ENCODE data around the gene UGT1A3. TPM values are rescaled to one million over a fixed set of nuclear protein-coding genes. Genes with fewer than 3 reads are reported as not detected.

UGT1A3 gene
- total and polyA plus RNA-seq, 10 of the 15 experiments (the other 5 are each of a cell fraction or from before 2014, with no cell fraction given): not detected

GRCh38 chr2:233810385-233810784 is 81.5 kb downstream of the UGT1A3 start:
- Histone ChIP-seq H3K9ac (ENCODE audit: control insufficient read depth, insufficient read depth, low read length) (no peak overlapping the region), H3K4me2 (ENCODE audit: control insufficient read depth, insufficient read depth) (no peak overlapping the region), H3K36me3 (ENCODE audit: control insufficient read depth in 2 of 2, insufficient read depth in 2 of 2, low read length in 1 of 2) (no peaks in the 10 kb centered on the region), H3K27ac (ENCODE audit: control insufficient read depth, insufficient read depth) (no peak overlapping the region), H2AFZ (ENCODE audit: control insufficient read depth, low read depth, low read length) (no peak overlapping the region), H3K4me1 (ENCODE audit: control insufficient read depth, insufficient read depth, low read length) (no peaks in the 10 kb centered on the region), H4K20me1 (ENCODE audit: control insufficient read depth, insufficient read depth) (no peaks in the 10 kb centered on the region), H3K4me3 (no peak overlapping the region), H3K79me2 (ENCODE audit: control insufficient read depth, insufficient read depth, low read length) (no peaks in the 10 kb centered on the region), H3K27me3 (replicated peaks in 1 of 2; ENCODE audit: control insufficient read depth in 2 of 2, insufficient read depth in 2 of 2, low read length in 1 of 2) (no peaks in the 10 kb centered on the region; a peak in 2 of 4 replicates), H3K9me3 (replicated peaks; ENCODE audit: control insufficient read depth, insufficient read depth, low read length) (no peaks in the 10 kb centered on the region)
- ATAC-seq (no peak), DNase-seq (ENCODE audit: low read depth, low spot score) (no peak), FAIRE-seq (no peak)
- intact Hi-C loops (cut with micrococcal nuclease; ENCODE audit: unreplicated experiment) (no loop called here), in situ Hi-C loops (cut with MboI) (no loop called here)
- BruUV-seq (replicated peaks): no TSS peak
- SMC1A ChIA-PET (ENCODE audit: uncharacterized antibody, unreplicated experiment): no interaction called here
- RAD21 ChIA-PET (ENCODE audit: unreplicated experiment): no interaction called here
- TF ChIP-seq GATAD2B (conservative IDR thresholded peaks at IDR 0.05; ENCODE audit: low read depth): no peak
- WGBS (ENCODE audit: insufficient coverage, insufficient replicate concordance, low lambda C conversion rate, missing lambda C conversion rate): 26% methylated on average over 6 of the region's 6 CpGs
- CTCF ChIA-PET: no interaction called here
- POLR2A ChIA-PET: interaction anchor here (0.6 kb wide), 1 partner anchor 71 kb away, joined by 3 read pairs; no protein-coding TSS in a partner anchor

- H3K79me2 ChIP-seq (ENCODE audit: control insufficient read depth, insufficient read depth, low read length): no peaks in the 10 kb centered on the region
- no peak overlapping the region for H3K27ac ChIP-seq (ENCODE audit: control insufficient read depth, insufficient read depth)
- DNase-seq (ENCODE audit: low read depth, low spot score) (no peak), ATAC-seq (no peak), FAIRE-seq (no peak)
- H4K20me1 ChIP-seq (ENCODE audit: control insufficient read depth, insufficient read depth): no peaks in the 10 kb centered on the region
- no peak overlapping the region for H3K4me2 ChIP-seq (ENCODE audit: control insufficient read depth, insufficient read depth)
- H3K9ac ChIP-seq (ENCODE audit: control insufficient read depth, insufficient read depth, low read length): no peak overlapping the region
- ChIA-PET RAD21 (ENCODE audit: unreplicated experiment) (no interaction called here), POLR2A (interaction anchor here (0.6 kb wide), 1 partner anchor 70 kb away, joined by 3 read pairs; no protein-coding TSS in a partner anchor), SMC1A (ENCODE audit: uncharacterized antibody, unreplicated experiment) (no interaction called here), CTCF (no interaction called here)
- in situ Hi-C loops (cut with MboI): no loop called here
- no peaks in the 10 kb centered on the region for H3K4me1 ChIP-seq (ENCODE audit: control insufficient read depth, insufficient read depth, low read length)
- TF ChIP-seq WRNIP1 (IDR thresholded peaks at IDR 0.05; ENCODE audit: borderline replicate concordance, low read depth, low read length) (no peak), YY1 (IDR thresholded peaks at IDR 0.05; ENCODE audit: low read depth, low read length) (no peak), EP300 (IDR thresholded peaks at IDR 0.05; ENCODE audit: borderline replicate concordance in 1 of 2, control insufficient read depth in 1 of 2, low read depth in 2 of 2, low read length in 2 of 2) (no peak)
- H3K9me3 ChIP-seq (replicated peaks; ENCODE audit: control insufficient read depth, insufficient read depth, low read length): no peaks in the 10 kb centered on the region
- 25% methylated on average over 4 of the region's 4 CpGs for WGBS (ENCODE audit: insufficient coverage, insufficient replicate concordance, low lambda C conversion rate, missing lambda C conversion rate)
- no peaks in the 10 kb centered on the region for H3K36me3 ChIP-seq (ENCODE audit: control insufficient read depth in 2 of 2, insufficient read depth in 2 of 2, low read length in 1 of 2)
- no peak overlapping the region for H2AFZ ChIP-seq (ENCODE audit: control insufficient read depth, low read depth, low read length)
- BruUV-seq (replicated peaks): no TSS peak
- H3K4me3 ChIP-seq: no peak overlapping the region
- H3K27me3 ChIP-seq (replicated peaks in 1 of 2; ENCODE audit: control insufficient read depth in 2 of 2, insufficient read depth in 2 of 2, low read length in 1 of 2): no peaks in the 10 kb centered on the region; a peak in 2 of 4 replicates
- intact Hi-C loops (cut with micrococcal nuclease; ENCODE audit: unreplicated experiment): no loop called here
Measured at GRCh38 chr2:233811087-233811486, 82.2 kb downstream of the UGT1A3 start.

All from GM12878 (cell line).